SK-N-SH (cell line): ENCODE measurements around the gene CLCN5. TPM values are rescaled to one million over a fixed set of nuclear protein-coding genes. Genes with fewer than 3 reads are reported as not detected.

Experiments used
- CTCF ChIA-PET: fragments of 300-600, 350-600 bp; formaldehyde crosslinking; extraction: SDS; loops from one replicate; lab custom pipeline; 2021; lab: Yijun Ruan, JAX
- POLR2A ChIA-PET: fragments of 350-600 bp; sonication (Branson Sonifier 250); formaldehyde crosslinking; extraction: SDS; loops from one replicate; lab custom pipeline; 2020; ENCODE audit warnings: antibody characterized with exemption, inconsistent platforms; lab: Yijun Ruan, JAX
- DNase-seq: peaks from one replicate; pipeline ENCODE4 v3.0.0; 2012
- H2AFZ ChIP-seq: fragments of 200-600 bp; sonication (generic); 2 replicates; pipeline ENCODE4 v1.8.1; 2016; ENCODE audit warnings: antibody characterized with exemption, mild to moderate bottlenecking, low read depth
- H3F3A ChIP-seq: fragments of 200-600 bp; sonication (generic); replicated peaks from 2 replicates; pipeline ENCODE3; 2016; ENCODE audit warnings: antibody characterized with exemption, mild to moderate bottlenecking; ENCODE audit not compliant: insufficient read depth
- H3K27ac ChIP-seq, 2 experiments: fragments of 200-500 bp in 1 of 2; fragments of 200-600 bp in 1 of 2; sonication (Bioruptor generic) in 1 of 2; sonication (generic), shearing (Covaris generic) in 1 of 2; 2 replicates each; pipeline versions ENCODE4 v1.5.1 to v1.6.1; 2014 to 2016; ENCODE audit warnings: low read depth in 2 of 2, inconsistent platforms in 1 of 2, low read length in 1 of 2, mild to moderate bottlenecking in 1 of 2, mixed read lengths in 1 of 2
- H3K27me3 ChIP-seq: fragments of 200-600 bp; sonication (generic), shearing (Covaris generic); 2 replicates; pipeline ENCODE4 v1.6.1; 2016; ENCODE audit warnings: mixed run types; ENCODE audit not compliant: insufficient read depth
- H3K36me3 ChIP-seq, 2 experiments: fragments of 200-500 bp in 1 of 2; fragments of 200-600 bp in 1 of 2; sonication (Bioruptor generic) in 1 of 2; sonication (generic) in 1 of 2; replicated peaks in 1 of 2; 2 replicates each; pipeline versions ENCODE3 to v1.5.1; 2014 to 2016; ENCODE audit warnings: low read length in 1 of 2, mild to moderate bottlenecking in 1 of 2; ENCODE audit not compliant: insufficient read depth in 2 of 2, control insufficient read depth in 1 of 2
- H3K4me1 ChIP-seq, 2 experiments: fragments of 200-500 bp in 1 of 2; fragments of 200-600 bp in 1 of 2; sonication (Bioruptor generic) in 1 of 2; sonication (generic), shearing (Covaris generic) in 1 of 2; 2 replicates each; pipeline versions ENCODE4 v1.5.1 to v1.6.1; 2014 to 2016; ENCODE audit warnings: low read depth in 1 of 2, low read length in 1 of 2, mixed run types in 1 of 2; ENCODE audit not compliant: insufficient read depth in 2 of 2, control insufficient read depth in 1 of 2
- H3K4me2 ChIP-seq: fragments of 200-600 bp; sonication (generic), shearing (Covaris generic); 2 replicates; pipeline ENCODE4 v1.6.1; 2017; ENCODE audit warnings: mixed run types
- H3K4me3 ChIP-seq, 2 experiments: fragments of 200-500 bp in 1 of 2; fragments of 200-600 bp in 1 of 2; sonication (Bioruptor generic) in 1 of 2; sonication (generic), shearing (Covaris generic) in 1 of 2; 2 replicates each; pipeline versions ENCODE4 v1.5.1 to v1.8.1; 2014 to 2016; ENCODE audit warnings: low read depth in 2 of 2, inconsistent platforms in 1 of 2, low read length in 1 of 2, mild to moderate bottlenecking in 1 of 2, mixed read lengths in 1 of 2, moderate library complexity in 1 of 2
- H3K79me2 ChIP-seq: fragments of 200-600 bp; sonication (generic); 2 replicates; pipeline ENCODE4 v1.8.1; 2017; ENCODE audit warnings: mild to moderate bottlenecking; ENCODE audit not compliant: insufficient read depth
- H3K9ac ChIP-seq: fragments of 200-600 bp; sonication (generic); 2 replicates; pipeline ENCODE4 v1.6.1; 2017; ENCODE audit warnings: mixed run types
- H3K9me2 ChIP-seq: fragments of 200-600 bp; sonication (generic); 2 replicates; pipeline ENCODE4 v1.6.1; 2017; ENCODE audit warnings: mixed run types
- H3K9me3 ChIP-seq: fragments of 200-600 bp; sonication (generic); 2 replicates; pipeline ENCODE4 v1.6.1; 2017; ENCODE audit warnings: mixed run types, mild to moderate bottlenecking, moderate library complexity
- H4K20me1 ChIP-seq: fragments of 200-600 bp; sonication (generic); 2 replicates; pipeline ENCODE4 v1.6.1; 2017; ENCODE audit warnings: mild to moderate bottlenecking, mixed run types; ENCODE audit not compliant: insufficient read depth
- CHD2 ChIP-seq: fragments of 150-350 bp; IDR thresholded peaks from 2 replicates; pipeline ENCODE4 v1.6.1; 2018; ENCODE audit warnings: low read length; ENCODE audit not compliant: partially characterized antibody
- CTCF ChIP-seq: fragments of 200-600 bp; sonication (generic); IDR thresholded peaks from 2 replicates; pipeline ENCODE4 v1.6.1; 2017; ENCODE audit warnings: antibody characterized with exemption, mild to moderate bottlenecking, moderate library complexity
- EP300 ChIP-seq, 2 experiments: IDR thresholded peaks; 2 replicates each; pipeline versions ENCODE4 v1.4.0 to v1.6.1; 2012; ENCODE audit warnings: borderline replicate concordance in 1 of 2, low read depth in 1 of 2, low read length in 1 of 2
- FOSL2 ChIP-seq: IDR thresholded peaks from 2 replicates; pipeline ENCODE4 v1.4.0; 2012; ENCODE audit warnings: low read depth, mild to moderate bottlenecking, moderate library complexity, borderline replicate concordance
- FOXJ3 ChIP-seq: sonication (generic); formaldehyde crosslinking; IDR thresholded peaks from 2 replicates; pipeline ENCODE4 v1.5.1; 2020; ENCODE audit warnings: mild to moderate bottlenecking, missing genetic modification reagents
- IRF3 ChIP-seq: fragments of 150-350 bp; IDR thresholded peaks from 2 replicates; pipeline ENCODE4 v1.6.1; 2016; ENCODE audit warnings: mild to moderate bottlenecking, low read depth, low read length
- POLR2AphosphoS5 ChIP-seq: IDR thresholded peaks from 2 replicates; pipeline ENCODE4 v1.6.1; 2012; ENCODE audit warnings: low read depth, low read length
- RAD21 ChIP-seq: IDR thresholded peaks from 2 replicates; pipeline ENCODE4 v1.6.1; 2012; ENCODE audit warnings: mild to moderate bottlenecking, low read length
- SMC3 ChIP-seq: IDR thresholded peaks from 2 replicates; pipeline ENCODE4 v1.6.1; 2012; ENCODE audit warnings: low read depth, low read length, improper control_type of control experiment
- TEAD4 ChIP-seq: IDR thresholded peaks from 2 replicates; pipeline ENCODE4 v1.4.0; 2012; ENCODE audit warnings: mild to moderate bottlenecking, borderline replicate concordance; ENCODE audit not compliant: insufficient read depth
- WGBS: methylation state at CpG from one replicate; pipeline ENCODE4 v1.1.6; 2017; ENCODE audit warnings: low lambda C conversion rate; 5-methylcytosine and 5-hydroxymethylcytosine counted together
- polyA plus RNA-seq, 3 experiments: library from polyadenylated mRNA; depleted of rRNA; stranded (reverse); fragments of >200 nt; gene quantifications; 2 replicates each; pipeline ENCODE4 v1.2.3, GENCODE V29; 2012
- TF ChIP-seq, protein P1 (sequence below): fragments of 150-350 bp; IDR thresholded peaks from 2 replicates; pipeline ENCODE4 v1.6.1; 2017; ENCODE audit warnings: antibody characterized with exemption, low read length, low read depth, borderline replicate concordance
- TF ChIP-seq, protein P2 (sequence below): IDR thresholded peaks from 2 replicates; pipeline ENCODE4 v1.4.0; 2012; ENCODE audit warnings: low read depth, borderline replicate concordance
- TF ChIP-seq, protein P3 (sequence below): IDR thresholded peaks from 2 replicates; pipeline ENCODE4 v1.6.1; 2012; ENCODE audit warnings: mild to moderate bottlenecking, low read depth, low read length, moderate library complexity

The CLCN5 gene
- polyA plus RNA-seq, 1 of the 3 experiments (the other 2 are of a cell fraction) = 1.7 TPM

DNA sequence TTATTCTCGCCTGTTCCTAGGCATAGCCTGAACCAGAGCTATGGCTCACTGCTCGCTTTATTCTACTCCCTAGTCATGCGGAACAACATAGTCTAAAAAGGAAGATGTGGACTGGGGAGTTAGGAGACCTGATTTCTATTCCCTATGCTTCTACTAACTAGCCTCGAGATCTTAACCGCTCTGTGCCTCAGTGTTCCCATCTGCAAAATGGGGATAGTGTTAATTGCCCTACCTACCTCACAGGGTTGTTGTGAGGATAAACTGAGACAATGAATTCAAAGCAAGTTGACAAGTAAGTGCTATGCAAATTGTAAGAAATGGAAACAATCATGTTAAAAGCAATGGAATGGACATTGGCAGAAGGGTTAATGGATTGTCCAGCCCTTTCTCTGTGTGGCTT, 176.4 kb downstream of the CLCN5 start (continued):
- TF ChIP-seq IRF3 = no peak
- TF ChIP-seq, all 33 proteins: peak for 0

- no peak for DNase-seq
- H3K9me2 ChIP-seq = no peaks in the 10 kb centered on the region
- H3K4me2 ChIP-seq = no peak overlapping the region
- 16% methylated on average over 4 of the region's 4 CpGs for WGBS
- H3K9ac ChIP-seq = no peak overlapping the region
- H3K27me3 ChIP-seq = no peaks in the 10 kb centered on the region
- peaks cover 0 to 3% of the 10 kb centered on the region in 2 experiments; a peak in 2 of 4 replicates for H3K4me1 ChIP-seq
- TF ChIP-seq, protein P1, sequence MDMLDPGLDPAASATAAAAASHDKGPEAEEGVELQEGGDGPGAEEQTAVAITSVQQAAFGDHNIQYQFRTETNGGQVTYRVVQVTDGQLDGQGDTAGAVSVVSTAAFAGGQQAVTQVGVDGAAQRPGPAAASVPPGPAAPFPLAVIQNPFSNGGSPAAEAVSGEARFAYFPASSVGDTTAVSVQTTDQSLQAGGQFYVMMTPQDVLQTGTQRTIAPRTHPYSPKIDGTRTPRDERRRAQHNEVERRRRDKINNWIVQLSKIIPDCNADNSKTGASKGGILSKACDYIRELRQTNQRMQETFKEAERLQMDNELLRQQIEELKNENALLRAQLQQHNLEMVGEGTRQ = no peak
- TF ChIP-seq EP300 (IDR thresholded peaks at IDR 0.05; ENCODE audit: borderline replicate concordance in 1 of 2, low read depth in 1 of 2, low read length in 1 of 2) (no peak), CTCF (no peak), FOSL2 (no peak), TEAD4 (no peak), FOXJ3 (CRISPR knock-in tag) (no peak), RAD21 (no peak), POLR2AphosphoS5 (no peak), CHD2 (no peak), SMC3 (no peak)
- TF ChIP-seq, protein P2, sequence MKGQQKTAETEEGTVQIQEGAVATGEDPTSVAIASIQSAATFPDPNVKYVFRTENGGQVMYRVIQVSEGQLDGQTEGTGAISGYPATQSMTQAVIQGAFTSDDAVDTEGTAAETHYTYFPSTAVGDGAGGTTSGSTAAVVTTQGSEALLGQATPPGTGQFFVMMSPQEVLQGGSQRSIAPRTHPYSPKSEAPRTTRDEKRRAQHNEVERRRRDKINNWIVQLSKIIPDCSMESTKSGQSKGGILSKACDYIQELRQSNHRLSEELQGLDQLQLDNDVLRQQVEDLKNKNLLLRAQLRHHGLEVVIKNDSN = no peak
- TF ChIP-seq, protein P3, sequence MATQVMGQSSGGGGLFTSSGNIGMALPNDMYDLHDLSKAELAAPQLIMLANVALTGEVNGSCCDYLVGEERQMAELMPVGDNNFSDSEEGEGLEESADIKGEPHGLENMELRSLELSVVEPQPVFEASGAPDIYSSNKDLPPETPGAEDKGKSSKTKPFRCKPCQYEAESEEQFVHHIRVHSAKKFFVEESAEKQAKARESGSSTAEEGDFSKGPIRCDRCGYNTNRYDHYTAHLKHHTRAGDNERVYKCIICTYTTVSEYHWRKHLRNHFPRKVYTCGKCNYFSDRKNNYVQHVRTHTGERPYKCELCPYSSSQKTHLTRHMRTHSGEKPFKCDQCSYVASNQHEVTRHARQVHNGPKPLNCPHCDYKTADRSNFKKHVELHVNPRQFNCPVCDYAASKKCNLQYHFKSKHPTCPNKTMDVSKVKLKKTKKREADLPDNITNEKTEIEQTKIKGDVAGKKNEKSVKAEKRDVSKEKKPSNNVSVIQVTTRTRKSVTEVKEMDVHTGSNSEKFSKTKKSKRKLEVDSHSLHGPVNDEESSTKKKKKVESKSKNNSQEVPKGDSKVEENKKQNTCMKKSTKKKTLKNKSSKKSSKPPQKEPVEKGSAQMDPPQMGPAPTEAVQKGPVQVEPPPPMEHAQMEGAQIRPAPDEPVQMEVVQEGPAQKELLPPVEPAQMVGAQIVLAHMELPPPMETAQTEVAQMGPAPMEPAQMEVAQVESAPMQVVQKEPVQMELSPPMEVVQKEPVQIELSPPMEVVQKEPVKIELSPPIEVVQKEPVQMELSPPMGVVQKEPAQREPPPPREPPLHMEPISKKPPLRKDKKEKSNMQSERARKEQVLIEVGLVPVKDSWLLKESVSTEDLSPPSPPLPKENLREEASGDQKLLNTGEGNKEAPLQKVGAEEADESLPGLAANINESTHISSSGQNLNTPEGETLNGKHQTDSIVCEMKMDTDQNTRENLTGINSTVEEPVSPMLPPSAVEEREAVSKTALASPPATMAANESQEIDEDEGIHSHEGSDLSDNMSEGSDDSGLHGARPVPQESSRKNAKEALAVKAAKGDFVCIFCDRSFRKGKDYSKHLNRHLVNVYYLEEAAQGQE = no peak
- TF ChIP-seq, all 33 proteins: peak for 0
- Histone ChIP-seq H2AFZ (no peak overlapping the region), H3K36me3 (no peaks in the 10 kb centered on the region), H4K20me1 (no peaks in the 10 kb centered on the region), H3K79me2 (no peaks in the 10 kb centered on the region), H3F3A (no peaks in the 10 kb centered on the region), H3K4me3 (no peak overlapping the region), H3K9me3 (no peaks in the 10 kb centered on the region), H3K27ac (no peak overlapping the region)
- POLR2A ChIA-PET = no interaction called here
- CTCF ChIA-PET = interaction anchor here (0.6 to 4.0 kb wide), 12 partner anchors 18 to 581 kb away, joined by 3 to 34 read pairs (median 6); partner anchors contain the start of genes AKAP4 and CCNB3
Measured at GRCh38 chrX:50099331-50099730, 176.9 kb downstream of the CLCN5 start.
